Stimulated activated CD8-positive, alpha-beta memory T cell treated with anti-CD3 and anti-CD28 coated beads, Interleukin-7, amount 100 ng/mL, for 48 hours (primary cell): ENCODE results near the gene FXYD5.

Source experiments
- DNase-seq, 2 donors: peaks; one replicate each; pipeline ENCODE4 v3.0.0-alpha.2; 2020; ENCODE audit warnings: low read depth in 1 of 2; ENCODE audit errors: extremely low read depth in 1 of 2

The FXYD5 gene

DNA sequence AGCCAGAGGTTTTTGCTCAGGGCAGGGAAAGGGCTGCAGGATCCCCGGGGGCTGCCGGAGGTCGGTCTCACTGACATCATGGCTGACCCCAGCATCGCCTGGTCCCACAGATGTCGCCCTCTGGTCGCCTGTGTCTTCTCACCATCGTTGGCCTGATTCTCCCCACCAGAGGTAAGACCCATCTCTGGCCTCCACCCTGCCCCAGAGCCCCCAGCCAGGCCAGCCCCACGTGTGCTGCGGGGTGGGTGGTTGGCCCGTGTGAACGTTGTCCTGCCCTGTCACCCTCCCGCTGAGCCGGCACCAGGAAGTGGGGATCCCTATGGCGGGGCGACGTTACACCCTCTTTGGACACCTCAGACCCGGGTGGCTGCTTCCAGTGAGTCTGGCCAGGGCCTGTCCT is 906 bp downstream of the FXYD5 start:
- no peak for DNase-seq

DNA sequence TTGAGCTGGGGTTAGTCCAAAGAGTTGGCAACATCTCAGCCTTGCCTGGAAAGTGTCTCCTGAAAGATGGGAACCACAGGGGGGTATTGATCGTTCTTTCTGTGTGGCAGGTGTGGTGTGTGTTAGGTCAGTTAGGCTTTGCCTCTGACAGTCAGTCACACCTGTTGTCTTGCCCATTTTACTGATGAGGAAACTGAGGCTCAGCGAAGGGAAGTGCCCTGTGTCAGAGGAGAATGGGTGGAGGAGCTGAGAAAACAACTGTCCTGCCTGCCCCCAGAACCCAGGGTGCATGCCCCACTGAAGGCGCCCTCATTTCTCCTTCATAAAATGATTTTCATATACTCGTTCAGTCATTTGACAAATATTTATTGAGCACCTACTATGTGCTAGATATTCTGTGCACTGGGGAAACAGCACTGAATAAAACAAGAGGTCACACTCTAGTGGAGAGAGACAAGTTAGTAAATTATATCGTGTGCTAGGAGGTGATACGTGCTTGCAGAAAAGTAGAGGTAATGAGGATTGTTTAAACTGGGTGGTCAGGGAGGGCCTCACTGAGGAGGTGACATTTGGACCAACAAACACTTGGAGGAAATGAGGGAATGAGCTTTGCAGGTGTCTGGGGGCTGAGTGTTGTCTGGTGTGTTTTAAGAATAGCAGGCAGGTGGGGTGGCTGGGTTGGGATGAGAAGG is 1.6 kb downstream of the FXYD5 start:
- no peak for DNase-seq

GRCh38 chr19:35156673-35157014 is 2.1 kb downstream of the FXYD5 start:
- DNase-seq: no peak

DNA sequence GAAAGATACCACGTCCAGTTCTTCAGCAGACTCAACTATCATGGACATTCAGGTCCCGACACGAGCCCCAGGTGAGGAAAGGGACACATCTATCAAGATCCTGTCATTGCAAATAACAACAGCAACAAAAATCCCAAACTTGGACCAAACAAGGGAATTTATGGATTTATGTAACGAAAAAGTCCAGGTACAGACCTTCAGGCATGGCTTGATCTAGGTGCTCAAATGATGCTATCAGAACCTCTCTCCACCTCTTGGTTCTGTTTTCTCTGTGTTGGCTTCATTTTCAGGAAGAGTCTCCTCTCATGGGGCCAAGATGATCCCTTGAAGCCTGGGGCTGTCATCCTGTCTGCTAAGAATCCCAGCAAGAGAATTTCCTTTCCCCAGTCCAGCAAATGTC is 2.9 kb downstream of the FXYD5 start:
- no peak for DNase-seq

DNA sequence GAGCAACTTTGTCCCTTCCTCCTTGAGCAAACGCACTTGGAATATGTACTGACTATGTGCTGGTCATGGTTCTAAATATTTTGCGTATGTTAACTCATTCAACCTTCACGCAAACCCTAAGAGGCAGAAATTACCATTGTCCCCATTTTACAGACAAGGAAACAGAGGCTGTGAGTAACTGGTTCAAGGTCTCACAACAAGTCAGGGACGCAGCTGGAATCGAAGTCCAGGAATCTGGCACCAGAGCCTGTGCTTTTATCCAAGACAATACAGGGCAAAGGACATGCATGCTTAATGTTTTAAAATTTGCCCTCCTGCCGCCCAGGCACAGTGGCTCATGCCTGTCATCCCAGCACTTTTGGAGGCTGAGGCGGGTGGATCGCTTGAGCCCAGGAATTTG is 5.1 kb downstream of the FXYD5 start:
- DNase-seq: no peak

DNA sequence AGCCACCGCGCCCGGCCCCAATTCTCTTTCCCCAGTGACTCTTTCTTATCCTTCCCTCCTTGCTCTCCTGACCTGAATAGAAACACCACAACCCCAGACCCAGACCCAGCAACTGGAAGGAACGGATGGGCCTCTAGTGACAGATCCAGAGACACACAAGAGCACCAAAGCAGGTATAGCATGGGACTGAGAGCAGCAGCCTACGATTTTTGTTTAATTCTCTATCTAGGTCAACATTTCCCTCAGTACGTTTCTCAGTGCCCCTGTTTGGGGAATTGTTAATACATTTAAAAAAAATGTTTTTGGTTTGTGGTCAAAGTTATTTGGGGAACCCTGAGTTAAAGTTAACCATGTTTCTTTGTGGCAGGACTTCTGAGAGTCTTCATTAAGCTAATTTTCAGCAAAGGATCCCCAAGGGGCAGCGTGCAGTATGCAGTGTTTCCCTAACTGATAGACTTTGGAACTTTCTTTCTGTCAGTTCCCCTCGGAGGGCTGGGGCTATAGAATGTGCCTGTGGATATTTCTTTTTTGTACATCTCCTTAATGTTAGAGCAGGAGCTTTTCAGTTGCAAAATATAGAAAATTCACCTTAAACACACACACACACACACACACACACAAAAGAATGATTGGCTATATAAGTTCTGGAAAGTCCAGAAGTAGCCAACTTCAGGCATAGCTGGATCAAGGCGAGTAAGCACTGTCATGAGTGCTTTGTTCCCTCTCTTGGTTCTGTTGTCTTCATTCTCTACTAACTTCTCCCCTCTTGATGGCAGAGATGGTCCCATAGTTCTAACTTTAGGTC is 6.3 kb downstream of the FXYD5 start:
- DNase-seq: no peak

GRCh38 chr19:35161434-35161743 is 6.9 kb downstream of the FXYD5 start:
- no peak for DNase-seq

DNA sequence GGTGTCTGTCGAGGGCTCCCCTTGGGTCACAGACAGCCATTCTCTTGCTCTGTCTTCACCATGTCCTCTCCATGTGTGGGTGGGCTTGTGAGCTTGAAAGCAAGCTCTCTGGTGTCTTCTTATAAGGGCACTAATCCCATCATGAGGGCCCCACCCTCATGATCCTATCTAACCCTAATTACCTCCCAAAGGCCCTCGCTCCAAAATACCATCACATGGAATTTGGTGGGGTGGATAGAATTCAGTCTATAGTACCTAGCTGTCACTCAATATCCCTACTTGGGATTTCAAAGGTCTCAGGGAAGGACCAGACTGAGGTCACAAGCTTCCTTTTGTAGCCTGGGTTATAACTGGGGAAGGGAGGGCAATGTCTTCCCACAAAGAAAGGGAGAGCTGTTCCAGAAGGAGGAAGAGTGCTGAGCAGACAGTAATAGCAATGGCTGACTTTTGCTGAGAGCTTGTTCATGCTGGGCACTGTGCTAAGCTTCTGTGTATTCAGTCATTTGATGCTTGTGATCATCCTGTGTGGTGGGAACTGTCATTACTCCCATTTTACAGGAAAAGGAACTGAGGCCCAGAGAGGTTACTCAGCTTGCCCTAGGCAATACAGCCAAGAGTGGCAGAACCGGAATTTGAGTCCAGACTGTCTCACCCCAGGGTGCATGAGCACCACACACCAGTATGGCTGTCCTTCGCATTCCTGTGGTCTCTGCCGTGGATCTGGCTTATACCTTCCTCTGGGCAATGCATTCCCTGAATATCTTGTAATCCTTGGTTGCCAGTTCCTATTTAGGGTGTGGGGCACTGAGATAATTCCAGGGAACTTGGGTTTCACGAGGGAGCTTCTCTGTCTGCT is 8.2 kb downstream of the FXYD5 start:
- no peak for DNase-seq

GRCh38 chr19:35164418-35164817 is 9.9 kb downstream of the FXYD5 start:
- no peak for DNase-seq

DNA sequence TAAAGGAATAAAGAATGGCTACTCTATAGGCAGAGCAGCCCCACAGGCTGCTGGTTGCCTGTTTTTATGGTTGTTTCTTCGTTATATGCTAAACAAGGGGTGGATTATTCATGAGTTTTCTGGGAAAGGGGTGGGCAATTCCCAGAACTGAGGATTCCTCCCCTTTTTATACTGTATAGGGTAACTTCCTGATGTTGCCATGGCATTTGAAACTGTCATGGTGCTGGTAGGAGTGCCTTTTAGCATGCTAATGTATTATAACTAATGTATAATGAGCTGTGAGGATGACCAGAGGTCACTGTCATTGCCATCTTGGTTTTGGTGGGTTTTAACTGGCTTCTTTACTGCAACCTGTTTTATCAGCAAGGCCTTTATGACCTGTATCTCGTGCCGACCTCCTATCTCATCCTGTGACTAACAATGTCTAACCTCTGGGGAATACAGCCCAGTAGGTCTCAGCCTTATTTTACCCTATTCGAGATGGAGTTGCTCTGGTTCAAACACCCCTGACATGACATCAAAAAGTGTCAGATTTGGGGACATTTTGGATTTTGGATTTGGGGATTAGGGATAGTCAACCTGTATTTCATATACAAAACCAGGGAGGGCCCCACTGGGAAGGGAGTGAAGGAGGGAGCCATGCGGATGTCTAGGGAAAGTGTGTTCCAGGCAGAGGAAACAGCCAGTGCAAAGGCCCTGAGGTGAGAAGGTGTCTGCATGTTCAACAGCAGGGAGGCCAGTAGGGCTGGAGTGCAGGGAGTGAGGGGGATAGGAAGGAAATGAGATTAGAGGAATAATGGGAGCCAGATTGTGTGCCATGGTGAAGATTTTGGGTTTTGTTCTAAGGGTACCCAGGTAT is 10.9 kb downstream of the FXYD5 start:
- no peak for DNase-seq

- no peak for DNase-seq
These were observed 11.8 kb downstream of the FXYD5 start for GRCh38 chr19:35166100-35167063.

- DNase-seq: no peak
These were observed 12.9 kb downstream of the FXYD5 start for GRCh38 chr19:35167251-35168119.

DNA sequence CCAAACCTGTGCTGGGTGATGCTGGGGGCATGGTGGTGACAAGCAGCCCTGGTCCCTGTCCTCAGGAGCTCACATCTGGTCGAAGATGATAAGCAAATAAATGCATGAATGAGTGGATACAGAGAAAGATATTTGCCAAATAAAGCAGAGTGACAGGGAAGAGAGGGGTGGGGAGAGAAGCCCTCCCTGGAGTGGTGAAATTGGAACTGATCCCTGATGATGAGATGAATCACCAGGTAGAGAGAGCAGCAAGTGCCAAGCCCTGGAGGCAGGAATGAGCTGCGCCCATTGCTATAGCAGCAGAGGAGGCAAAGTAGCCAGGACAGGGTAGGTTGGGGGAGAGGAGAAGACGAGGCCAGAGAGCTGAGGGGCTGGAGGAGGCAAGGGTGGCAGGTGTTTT is 13.7 kb downstream of the FXYD5 start:
- no peak for DNase-seq

- no peak for DNase-seq
These were observed 14.9 kb downstream of the FXYD5 start for GRCh38 chr19:35169221-35169995.

DNA sequence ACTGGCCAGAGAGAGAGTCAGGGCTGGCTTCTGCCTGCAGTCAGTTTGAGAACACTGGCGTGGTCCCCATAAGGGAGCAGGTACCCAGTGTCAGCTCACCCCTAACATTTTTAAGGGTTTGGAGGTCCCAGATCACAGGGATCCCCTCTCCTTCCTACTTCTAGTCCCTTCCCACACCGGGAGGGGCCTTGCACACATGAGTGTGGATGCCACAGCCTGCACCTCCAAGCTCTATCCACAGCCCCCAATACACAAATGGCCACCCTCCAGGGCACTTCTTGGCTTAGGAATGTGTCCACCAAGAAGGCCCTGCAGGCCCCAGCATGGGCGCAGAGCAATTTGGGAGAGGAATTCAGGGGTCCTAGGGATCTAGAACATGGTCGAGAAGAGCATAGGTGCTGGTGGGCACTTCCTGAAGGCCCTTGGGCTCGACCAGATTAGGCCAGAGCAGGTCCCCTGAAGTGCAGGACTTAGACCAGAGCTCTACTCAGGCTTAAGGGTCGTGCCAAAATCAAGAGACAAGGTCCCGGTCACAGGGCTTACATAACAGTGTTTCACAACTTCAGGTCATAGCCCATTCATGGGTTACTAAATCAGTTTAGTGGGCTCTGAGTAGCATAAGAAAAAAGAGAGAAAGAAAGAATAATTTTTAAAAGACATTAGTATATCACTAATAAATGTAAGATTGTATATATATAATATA is 16.0 kb downstream of the FXYD5 start:
- no peak for DNase-seq

GRCh38 chr19:35171730-35172129 is 17.2 kb downstream of the FXYD5 start:
- no peak for DNase-seq

DNA sequence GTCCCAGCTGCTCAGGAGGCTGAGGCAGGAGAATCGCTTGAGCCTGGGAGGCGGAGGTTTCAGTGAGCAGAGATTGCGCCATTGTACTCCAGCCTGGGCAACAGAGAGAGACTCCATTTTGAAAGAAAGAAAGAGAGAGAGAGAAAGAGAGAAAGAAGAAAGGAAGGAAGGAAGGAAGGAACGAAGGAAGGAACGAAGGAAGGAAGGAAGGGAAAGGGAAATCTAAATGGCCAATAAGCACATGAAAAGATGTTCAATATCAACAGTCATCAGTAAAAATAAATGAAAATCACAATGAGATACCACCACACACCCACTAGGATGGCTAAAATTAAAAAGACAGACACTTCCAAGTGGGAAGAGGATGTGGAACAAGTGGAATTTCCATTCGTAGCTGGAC is 19.7 kb downstream of the FXYD5 start:
- DNase-seq: no peak

GRCh38 chr19:35176181-35176570 is 21.6 kb downstream of the FXYD5 start:
- no peak for DNase-seq
